Smooth muscle cell of the umbilical artery (primary cell): ENCODE results near the gene SPPL2B. TPM values are rescaled to one million over a fixed set of nuclear protein-coding genes. Genes with fewer than 3 reads are reported as not detected.

Experiments
- total RNA-seq: library from RNA; depleted of rRNA; stranded (reverse); fragments of >200 nt; gene quantifications from 2 replicates; pipeline ENCODE4 v1.2.3, GENCODE V29; 2014

SPPL2B gene, protein sequence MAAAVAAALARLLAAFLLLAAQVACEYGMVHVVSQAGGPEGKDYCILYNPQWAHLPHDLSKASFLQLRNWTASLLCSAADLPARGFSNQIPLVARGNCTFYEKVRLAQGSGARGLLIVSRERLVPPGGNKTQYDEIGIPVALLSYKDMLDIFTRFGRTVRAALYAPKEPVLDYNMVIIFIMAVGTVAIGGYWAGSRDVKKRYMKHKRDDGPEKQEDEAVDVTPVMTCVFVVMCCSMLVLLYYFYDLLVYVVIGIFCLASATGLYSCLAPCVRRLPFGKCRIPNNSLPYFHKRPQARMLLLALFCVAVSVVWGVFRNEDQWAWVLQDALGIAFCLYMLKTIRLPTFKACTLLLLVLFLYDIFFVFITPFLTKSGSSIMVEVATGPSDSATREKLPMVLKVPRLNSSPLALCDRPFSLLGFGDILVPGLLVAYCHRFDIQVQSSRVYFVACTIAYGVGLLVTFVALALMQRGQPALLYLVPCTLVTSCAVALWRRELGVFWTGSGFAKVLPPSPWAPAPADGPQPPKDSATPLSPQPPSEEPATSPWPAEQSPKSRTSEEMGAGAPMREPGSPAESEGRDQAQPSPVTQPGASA
- total RNA-seq, result 43.7 and 57.3 TPM in 2 replicates

GRCh38 chr19:2328401-2329148 is at the start of gene SPPL2B, which contains the start of gene LSM7:
Gene SPPL2B (plus strand): TSS chr19:2328684. CDS start chr19:2328710, 26 bp downstream.
Gene LSM7 (minus strand): TSS chr19:2328586. CDS start chr19:2328566, 20 bp downstream.

DNA sequence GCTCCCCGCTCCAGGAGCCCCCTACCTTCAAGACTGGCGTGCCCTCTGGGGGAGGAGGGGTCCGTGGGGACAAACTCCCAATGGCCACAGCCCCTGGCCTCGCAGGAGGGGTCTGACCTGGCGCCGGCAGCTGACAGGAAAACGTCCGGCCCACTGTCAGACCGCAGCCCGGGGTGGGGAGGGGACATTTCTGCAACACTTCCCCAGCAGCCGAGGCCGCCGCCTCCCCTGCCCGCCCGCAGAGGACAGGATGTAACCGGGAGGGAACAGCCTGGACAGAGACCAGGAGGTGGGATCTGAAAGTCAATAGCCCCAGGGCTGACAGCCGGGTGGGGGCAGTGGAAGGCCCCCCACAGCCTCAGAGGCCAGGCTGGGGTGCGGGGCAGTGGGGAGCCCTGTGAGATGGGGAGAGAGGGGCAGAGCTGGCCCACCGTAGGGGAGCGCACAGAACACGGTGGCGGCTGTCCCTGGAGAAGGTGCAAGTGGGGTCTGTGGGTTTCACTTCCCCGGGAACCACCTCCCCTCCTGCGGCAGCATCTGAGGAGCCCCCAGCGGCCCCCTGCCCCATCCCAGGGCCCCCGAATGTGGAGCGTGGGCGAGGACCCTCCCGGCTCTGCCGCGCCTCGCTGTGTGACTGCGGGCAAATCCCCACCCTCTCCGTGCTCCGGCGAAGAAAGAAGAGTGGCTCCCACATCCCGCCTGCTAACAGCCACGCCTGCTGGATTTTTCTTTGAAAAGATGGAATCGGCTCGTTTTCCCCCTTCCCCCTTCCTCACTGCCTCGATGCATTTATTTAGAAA is 46.2 kb upstream of the SPPL2B start, which contains the start of gene PEAK3:
Gene PEAK3, minus strand, starts transcription at position 114 of the 800 bp plus-strand sequence. CDS start 1,244 bp downstream, outside the sequence.

GRCh38 chr19:2308114-2308556 is 20.3 kb upstream of the SPPL2B start, which contains the start of gene LINGO3:
Gene LINGO3 (minus strand): TSS chr19:2308154. CDS start chr19:2291776, 16,378 bp downstream.

DNA sequence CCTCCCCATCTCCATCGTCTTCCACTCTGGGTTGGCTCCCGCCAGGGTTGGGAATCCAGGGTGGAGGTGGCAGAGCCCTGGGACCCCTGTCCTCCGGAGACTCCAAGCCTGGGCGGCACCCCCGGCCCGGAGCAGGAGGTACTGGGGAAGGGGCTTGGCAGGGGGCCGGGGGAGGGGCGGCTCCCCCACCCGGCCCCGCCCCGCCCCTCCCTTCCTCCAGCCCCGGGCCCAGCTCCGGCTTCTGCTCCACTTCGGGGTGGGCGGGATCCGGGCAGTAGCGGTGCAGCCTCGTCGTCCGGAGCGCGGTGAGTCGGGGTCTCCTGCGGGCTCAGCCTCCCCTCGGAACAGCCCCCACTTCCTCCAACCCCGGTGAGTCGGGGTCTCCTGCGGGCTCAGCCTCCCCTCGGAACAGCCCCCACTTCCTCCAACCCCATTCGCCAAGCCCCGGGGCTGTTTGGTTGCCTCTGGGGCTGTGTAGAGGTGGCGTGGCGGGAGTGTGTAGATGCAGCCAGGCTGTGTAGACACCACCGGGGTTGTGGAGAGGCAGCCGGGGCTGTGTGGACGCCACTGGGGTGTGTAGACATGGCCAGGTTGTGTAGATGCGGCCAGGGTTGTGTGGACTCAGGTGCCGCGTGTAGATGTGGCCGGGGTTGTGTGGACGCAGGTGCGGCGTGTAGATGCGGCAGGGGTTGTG is 31.7 kb downstream of the SPPL2B start, which contains the start of gene TMPRSS9:
Gene TMPRSS9, plus strand, starts transcription at position 274 of the 694 bp plus-strand sequence. CDS start 29,521 bp downstream, outside the sequence.

Other genes with a start within 250 kb of the SPPL2B start
- 14.0 and 36.9 TPM in 2 replicates for gene MOB3A, start 232.4 kb upstream of the SPPL2B start, total RNA-seq
- 0.89 and 1.5 TPM in 2 replicates for gene IZUMO4, start 231.8 kb upstream of the SPPL2B start, total RNA-seq
- 106 and 185 TPM in 2 replicates for gene AP3D1, start 177.1 kb upstream of the SPPL2B start, total RNA-seq
- 3.9 and 10.5 TPM in 2 replicates for gene DOT1L, start 164.8 kb upstream of the SPPL2B start, total RNA-seq
- 44.4 and 46.3 TPM in 2 replicates for gene PLEKHJ1, start 92.4 kb upstream of the SPPL2B start, total RNA-seq
- 22.9 and 39.8 TPM in 2 replicates for gene SF3A2, start 91.9 kb upstream of the SPPL2B start, total RNA-seq
- gene AMH, start 79.4 kb upstream of the SPPL2B start, total RNA-seq, result 0.59 and 1.1 TPM in 2 replicates
- gene JSRP1, start 72.3 kb upstream of the SPPL2B start, total RNA-seq, result 0.14 and 0.30 TPM in 2 replicates
- not detected in 2 replicates for gene PEAK3, start 46.5 kb upstream of the SPPL2B start, total RNA-seq
- not detected in 2 replicates for gene LINGO3, start 20.5 kb upstream of the SPPL2B start, total RNA-seq
- gene LSM7, start 98 bp upstream of the SPPL2B start, total RNA-seq, result 105 and 126 TPM in 2 replicates
- not detected in 2 replicates for gene TMPRSS9, start 31.6 kb downstream of the SPPL2B start, total RNA-seq
- 25.8 and 29.1 TPM in 2 replicates for gene TIMM13, start 98.9 kb downstream of the SPPL2B start, total RNA-seq
- 49.6 and 135 TPM in 2 replicates for gene LMNB2, start 128.3 kb downstream of the SPPL2B start, total RNA-seq
- 15.6 and 44.2 TPM in 2 replicates for gene GADD45B, start 147.4 kb downstream of the SPPL2B start, total RNA-seq